Thyroid gland (tissue), 4 donors: ENCODE data around the gene EIF4ENIF1. TPM values are rescaled to one million over a fixed set of nuclear protein-coding genes. Genes with fewer than 3 reads are reported as not detected.

Experiments
- DNase-seq, 2 donors: peaks; one replicate each; pipeline ENCODE4 v3.0.0-alpha.2; 2019
- H3K27ac ChIP-seq, 3 donors: fragments of 200-600 bp; sonication (generic); 1 replicate in 2 of 3; 2 replicates in 1 of 3; pipeline ENCODE4 v1.5.1; 2016 to 2019; ENCODE audit warnings: mild to moderate bottlenecking in 1 of 3, moderate library complexity in 1 of 3
- H3K27me3 ChIP-seq: fragments of 200-600 bp; sonication (generic); one replicate; pipeline ENCODE4 v1.5.1; 2019
- H3K36me3 ChIP-seq, 2 donors: fragments of 200-600 bp; sonication (generic); one replicate each; pipeline ENCODE4 v1.5.1; 2016 to 2019
- H3K4me1 ChIP-seq, 2 donors: fragments of 200-600 bp; sonication (generic); one replicate each; pipeline ENCODE4 v1.5.1; 2017 to 2019
- H3K4me3 ChIP-seq, 3 donors: fragments of 200-600 bp; sonication (generic); replicated peaks in 1 of 3; 1 replicate in 2 of 3; 2 replicates in 1 of 3; pipeline ENCODE4 v1.5.1; 2016; ENCODE audit warnings: mild to moderate bottlenecking in 1 of 3
- H3K9me3 ChIP-seq: fragments of 200-600 bp; sonication (generic); one replicate; pipeline ENCODE4 v1.5.1; 2017
- POLR2A ChIP-seq, 2 donors: fragments of 450-650 bp; IDR thresholded peaks; one replicate each; pipeline ENCODE4 v1.6.1; 2017; ENCODE audit warnings: antibody characterized with exemption in 2 of 2, mild to moderate bottlenecking in 2 of 2, moderate library complexity in 1 of 2
- WGBS, 2 donors: methylation state at CpG; one replicate each; pipeline ENCODE4 v1.1.5; 2017; 5-methylcytosine and 5-hydroxymethylcytosine counted together
- intact Hi-C: fragments of 100-400 bp; cut with DNase I; formaldehyde crosslinking; loops from one replicate; pipeline ENCODE4 v1.15.1; 2023
- total RNA-seq, 4 donors: library from RNA; depleted of rRNA; stranded (reverse); fragments of >200 nt; gene quantifications; one replicate each; pipeline ENCODE4 v1.2.3, GENCODE V29; 2016
- TF ChIP-seq, protein P1 (sequence below), 6 experiments: fragments of 200-600 bp in 3 of 6; fragments of 450-650 bp in 3 of 6; sonication (generic) in 3 of 6; IDR thresholded peaks; one replicate each; pipeline ENCODE4 v1.5.1; 2016 to 2019; ENCODE audit warnings: antibody characterized with exemption in 6 of 6, mild to moderate bottlenecking in 2 of 6, inconsistent platforms in 1 of 6, moderate library complexity in 1 of 6

EIF4ENIF1 gene
- total RNA-seq, 4 donors from 2014 or later, result 15.7 to 21.2 (median 19.2) TPM

GRCh38 chr22:31501738-31502137 is 12.1 kb upstream of the EIF4ENIF1 start:
- DNase-seq, result no peak
- Histone ChIP-seq H3K4me1 (peaks cover 0 to 5% of the 10 kb centered on the region in 2 donors), H3K27ac (no peak overlapping the region), H3K4me3 (no peak overlapping the region), H3K9me3 (no peaks in the 10 kb centered on the region), H3K27me3 (no peaks in the 10 kb centered on the region), H3K36me3 (no peaks in the 10 kb centered on the region)
- intact Hi-C loops, result no loop called here
- TF ChIP-seq, protein P1, sequence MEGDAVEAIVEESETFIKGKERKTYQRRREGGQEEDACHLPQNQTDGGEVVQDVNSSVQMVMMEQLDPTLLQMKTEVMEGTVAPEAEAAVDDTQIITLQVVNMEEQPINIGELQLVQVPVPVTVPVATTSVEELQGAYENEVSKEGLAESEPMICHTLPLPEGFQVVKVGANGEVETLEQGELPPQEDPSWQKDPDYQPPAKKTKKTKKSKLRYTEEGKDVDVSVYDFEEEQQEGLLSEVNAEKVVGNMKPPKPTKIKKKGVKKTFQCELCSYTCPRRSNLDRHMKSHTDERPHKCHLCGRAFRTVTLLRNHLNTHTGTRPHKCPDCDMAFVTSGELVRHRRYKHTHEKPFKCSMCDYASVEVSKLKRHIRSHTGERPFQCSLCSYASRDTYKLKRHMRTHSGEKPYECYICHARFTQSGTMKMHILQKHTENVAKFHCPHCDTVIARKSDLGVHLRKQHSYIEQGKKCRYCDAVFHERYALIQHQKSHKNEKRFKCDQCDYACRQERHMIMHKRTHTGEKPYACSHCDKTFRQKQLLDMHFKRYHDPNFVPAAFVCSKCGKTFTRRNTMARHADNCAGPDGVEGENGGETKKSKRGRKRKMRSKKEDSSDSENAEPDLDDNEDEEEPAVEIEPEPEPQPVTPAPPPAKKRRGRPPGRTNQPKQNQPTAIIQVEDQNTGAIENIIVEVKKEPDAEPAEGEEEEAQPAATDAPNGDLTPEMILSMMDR (IDR thresholded peaks at IDR 0.05), result no peak
- TF ChIP-seq POLR2A (IDR thresholded peaks at IDR 0.05), result no peak
- WGBS, 2 donors, result 88 to 91% methylated on average over 2 of the region's 2 CpGs

- TF ChIP-seq, protein P1 (IDR thresholded peaks at IDR 0.05), result no peak
- no peak for TF ChIP-seq POLR2A (IDR thresholded peaks at IDR 0.05)
- H3K36me3 ChIP-seq, result no peaks in the 10 kb centered on the region
- no peaks in the 10 kb centered on the region for H3K9me3 ChIP-seq
- H3K4me1 ChIP-seq, result peaks cover 15 to 17% of the 10 kb centered on the region in 2 donors
- DNase-seq, result no peak
- no peaks in the 10 kb centered on the region for H3K27me3 ChIP-seq
- intact Hi-C loops, result loop anchor here (10.0 kb wide), 2 partner anchors 137 to 153 kb away; partner anchors contain the start of gene PATZ1
- peak overlapping the region in 1 of 3 donors; percentile 80 for H3K27ac ChIP-seq
- peak overlapping the region in 2 of 3 donors; percentile 50 to 82 for H3K4me3 ChIP-seq
- WGBS, 2 donors, result 86 to 90% methylated on average over 10 of the region's 10 CpGs
Observed at GRCh38 chr22:31497148-31497938, 7.7 kb upstream of the EIF4ENIF1 start.

GRCh38 chr22:31496735-31497146 is 7.1 kb upstream of the EIF4ENIF1 start:
- H3K4me3 ChIP-seq, result peak overlapping the region; percentile 30 to 82 (median 50)
- H3K27me3 ChIP-seq, result no peaks in the 10 kb centered on the region
- H3K36me3 ChIP-seq, result no peaks in the 10 kb centered on the region
- peak overlapping the region; percentile 32 to 87 (median 80) for H3K27ac ChIP-seq
- H3K4me1 ChIP-seq, result peaks cover 15 to 17% of the 10 kb centered on the region in 2 donors
- no peaks in the 10 kb centered on the region for H3K9me3 ChIP-seq
- 2% methylated on average over 25 of the region's 30 CpGs; no CpG with 5 or more reads in 1 of the 2 donors for WGBS, 2 donors
- intact Hi-C loops, result loop anchor here (10.0 kb wide), 2 partner anchors 138 to 152 kb away; partner anchors contain the start of gene PATZ1
- no peak for TF ChIP-seq POLR2A (IDR thresholded peaks at IDR 0.05)
- TF ChIP-seq, protein P1 (IDR thresholded peaks at IDR 0.05), result no peak
- DNase-seq, result peak in 1 of 2 donors; percentile 26

GRCh38 chr22:31496007-31496734 is 6.5 kb upstream of the EIF4ENIF1 start, which contains the start of gene SFI1:
Gene SFI1, plus strand, starts transcription at chr22:31496536. Its CDS starts 11,749 bp downstream, at chr22:31508285.
- peak; percentile 93 to 94 for DNase-seq
- Histone ChIP-seq H3K27me3 (no peaks in the 10 kb centered on the region), H3K4me1 (peaks cover 15 to 22% of the 10 kb centered on the region in 2 donors), H3K9me3 (no peaks in the 10 kb centered on the region), H3K4me3 (peak within 1 kb of the TSS; percentile 30 to 82 (median 50)), H3K36me3 (no peaks in the 10 kb centered on the region), H3K27ac (peak within 1 kb of the TSS; percentile 32 to 87 (median 80))
- WGBS, 2 donors, result 0% methylated on average over 13 to 21 of the region's 70 CpGs
- intact Hi-C loops, result loop anchor here (10.0 kb wide), 2 partner anchors 139 to 151 kb away; partner anchors contain the start of gene PATZ1
- TF ChIP-seq POLR2A (IDR thresholded peaks at IDR 0.05), result peak in 1 of 2 donors; percentile 84
- TF ChIP-seq, protein P1 (IDR thresholded peaks at IDR 0.05), result peak in 2 of 6 experiments; percentile 8 to 10
